A673 (cell line): ENCODE measurements around the gene ZMYND11. TPM values are rescaled to one million over a fixed set of nuclear protein-coding genes. Genes with fewer than 3 reads are reported as not detected.

Experiments used
- BruUV-seq: library from RNA; stranded (reverse); fragments of 400-500 nt; replicated peaks from 2 replicates; lab custom pipeline; 2021; lab: Mats Ljungman, UMichigan
- CTCF ChIA-PET: fragments of 300-600 bp; sonication (Branson Sonifier 250); formaldehyde crosslinking; loops from one replicate; lab custom pipeline; 2022; ENCODE audit warnings: antibody characterized with exemption; lab: Charles Lee
- POLR2A ChIA-PET: fragments of 300-600 bp; sonication (Branson Sonifier 250); formaldehyde crosslinking; loops from one replicate; lab custom pipeline; 2022; ENCODE audit warnings: antibody characterized with exemption; ENCODE audit not compliant: low non-redundant PET; lab: Charles Lee
- DNase-seq: peaks from one replicate; pipeline ENCODE4 v3.0.0-alpha.2; 2015; ENCODE audit warnings: low spot score
- H3K27ac ChIP-seq: fragments of 200-600 bp; sonication (generic); 2 replicates; pipeline ENCODE4 v1.5.1; 2016; ENCODE audit warnings: mixed run types, low read depth, mild to moderate bottlenecking, mixed read lengths, antibody characterized with exemption, low read length; ENCODE audit not compliant: poor library complexity, severe bottlenecking
- H3K27me3 ChIP-seq: fragments of 200-600 bp; sonication (generic); replicated peaks from 2 replicates; pipeline ENCODE4 v1.6.1; 2017; ENCODE audit warnings: mixed run types, low read depth, mild to moderate bottlenecking, mixed read lengths, antibody characterized with exemption, low read length; ENCODE audit not compliant: insufficient read depth, poor library complexity
- H3K36me3 ChIP-seq: fragments of 200-600 bp; sonication (generic); 2 replicates; pipeline ENCODE4 v1.6.1; 2016; ENCODE audit warnings: mixed run types, mild to moderate bottlenecking, mixed read lengths, antibody characterized with exemption, low read length; ENCODE audit not compliant: insufficient read depth, poor library complexity, severe bottlenecking
- H3K4me1 ChIP-seq: fragments of 200-600 bp; sonication (generic); 2 replicates; pipeline ENCODE4 v1.6.1; 2017; ENCODE audit warnings: mixed run types, mild to moderate bottlenecking, mixed read lengths, antibody characterized with exemption, low read length; ENCODE audit not compliant: insufficient read depth, poor library complexity, severe bottlenecking
- H3K4me3 ChIP-seq: fragments of 200-600 bp; sonication (generic); 2 replicates; pipeline ENCODE4 v1.5.1; 2016; ENCODE audit warnings: low read depth, mixed run types, mild to moderate bottlenecking, mixed read lengths, low read length; ENCODE audit not compliant: poor library complexity, severe bottlenecking
- H3K9me3 ChIP-seq: fragments of 200-600 bp; sonication (generic); 2 replicates; pipeline ENCODE4 v1.6.1; 2016; ENCODE audit warnings: mixed run types, low read depth, mild to moderate bottlenecking, mixed read lengths, antibody characterized with exemption, low read length; ENCODE audit not compliant: poor library complexity, severe bottlenecking
- CTCF ChIP-seq: fragments of 300-800, 200-600 bp; sonication (generic); conservative IDR thresholded peaks from 2 replicates; pipeline ENCODE4 v1.5.1; 2017; ENCODE audit warnings: low read depth, mild to moderate bottlenecking, antibody characterized with exemption, low read length, moderate library complexity, mixed read lengths
- EZH2 ChIP-seq: fragments of 200-600 bp; sonication (generic); IDR thresholded peaks from 2 replicates; pipeline ENCODE4 v1.6.1; 2017; ENCODE audit warnings: borderline replicate concordance, low read depth, mild to moderate bottlenecking, mixed read lengths, antibody characterized with exemption, low read length; ENCODE audit not compliant: poor library complexity, severe bottlenecking
- intact Hi-C: fragments of 100-400 bp; cut with micrococcal nuclease; formaldehyde crosslinking; loops from one replicate; pipeline ENCODE4 v1.10.0; 2022; ENCODE audit not compliant: unreplicated experiment
- total RNA-seq: library from RNA; stranded (reverse); gene quantifications from 2 replicates; pipeline ENCODE4 v1.2.3, GENCODE V29; 2021

Gene ZMYND11
- total RNA-seq, 1 experiment from 2014 or later, result 82.8 TPM

GRCh38 chr10:218798-219197, 83.5 kb downstream of the ZMYND11 start:
- no TSS peak for BruUV-seq
- Histone ChIP-seq H3K4me3 (no peak overlapping the region), H3K36me3 (no peaks in the 10 kb centered on the region), H3K27ac (no peak overlapping the region), H3K9me3 (no peaks in the 10 kb centered on the region), H3K4me1 (peaks cover 22% of the 10 kb centered on the region), H3K27me3 (no peaks in the 10 kb centered on the region)
- DNase-seq, result no peak
- ChIA-PET CTCF (interaction anchor here (1.7 kb wide), 1 partner anchor 12 kb away, joined by 5 read pairs; no protein-coding TSS in a partner anchor), POLR2A (no interaction called here)
- TF ChIP-seq CTCF (no peak), EZH2 (no peak)
- intact Hi-C loops, result no loop called here

GRCh38 chr10:219731-220472, 84.6 kb downstream of the ZMYND11 start:
- no peaks in the 10 kb centered on the region for H3K27me3 ChIP-seq
- POLR2A ChIA-PET, result no interaction called here
- DNase-seq, result no peak
- H3K4me1 ChIP-seq, result peaks cover 22% of the 10 kb centered on the region
- BruUV-seq, result no TSS peak
- no peak overlapping the region for H3K4me3 ChIP-seq
- no peaks in the 10 kb centered on the region for H3K36me3 ChIP-seq
- TF ChIP-seq CTCF (no peak), EZH2 (no peak)
- CTCF ChIA-PET, result no interaction called here
- no peaks in the 10 kb centered on the region for H3K9me3 ChIP-seq
- intact Hi-C loops, result no loop called here
- H3K27ac ChIP-seq, result no peak overlapping the region

GRCh38 chr10:224571-224970, 89.3 kb downstream of the ZMYND11 start:
- H3K27ac ChIP-seq, result no peak overlapping the region
- no peaks in the 10 kb centered on the region for H3K9me3 ChIP-seq
- no peak overlapping the region for H3K4me3 ChIP-seq
- H3K36me3 ChIP-seq, result no peaks in the 10 kb centered on the region
- CTCF ChIA-PET, result no interaction called here
- H3K27me3 ChIP-seq, result no peaks in the 10 kb centered on the region
- H3K4me1 ChIP-seq, result peaks cover 19% of the 10 kb centered on the region
- POLR2A ChIA-PET, result no interaction called here
- intact Hi-C loops, result no loop called here
- no peak for DNase-seq
- BruUV-seq, result no TSS peak
- TF ChIP-seq CTCF, result no peak
